H1 (cell line): ENCODE data around the gene CES3. TPM values are rescaled to one million over a fixed set of nuclear protein-coding genes. Genes with fewer than 3 reads are reported as not detected.

Experiments
- CTCF ChIA-PET: fragments of 300-600 bp; sonication (Branson Sonifier 250); formaldehyde crosslinking; loops from one replicate; lab custom pipeline; 2021; ENCODE audit not compliant: partially characterized antibody; lab: Charles Lee
- POLR2A ChIA-PET: fragments of 300-600 bp; sonication (Branson Sonifier 250); formaldehyde crosslinking; loops from one replicate; lab custom pipeline; 2021; ENCODE audit warnings: inconsistent platforms; ENCODE audit not compliant: partially characterized antibody; lab: Charles Lee
- DNase-seq, 2 experiments: peaks; one replicate each; pipeline versions ENCODE4 v3.0.0 to v3.0.0-alpha.2; 2010 to 2022; ENCODE audit warnings: low spot score in 2 of 2, low read depth in 1 of 2, mixed read lengths in 1 of 2
- FAIRE-seq: peaks from 2 replicates; lab custom pipeline; 2011; peaks lifted over from hg19 to GRCh38; lab: Jason Lieb, UNC
- H2AFZ ChIP-seq: 2 replicates; pipeline ENCODE4 v1.8.1; 2012; ENCODE audit warnings: low read length, inconsistent platforms
- H2AK5ac ChIP-seq: 2 replicates; pipeline ENCODE4 v1.6.1; 2013; ENCODE audit warnings: low read depth, low read length
- H2BK120ac ChIP-seq: replicated peaks from 2 replicates; pipeline ENCODE3; 2013; ENCODE audit warnings: low read depth, low read length, inconsistent platforms
- H2BK12ac ChIP-seq: 2 replicates; pipeline ENCODE4 v1.6.1; 2013; ENCODE audit warnings: low read depth, low read length
- H2BK15ac ChIP-seq: 2 replicates; pipeline ENCODE4 v1.6.1; 2013; ENCODE audit warnings: low read length
- H2BK20ac ChIP-seq: 2 replicates; pipeline ENCODE4 v1.6.1; 2013; ENCODE audit warnings: low read length
- H2BK5ac ChIP-seq: 2 replicates; pipeline ENCODE4 v1.6.1; 2013; ENCODE audit warnings: low read depth, low read length
- H3K14ac ChIP-seq: 2 replicates; pipeline ENCODE4 v1.6.1; 2013; ENCODE audit warnings: inconsistent platforms; ENCODE audit not compliant: insufficient read length
- H3K18ac ChIP-seq: 2 replicates; pipeline ENCODE4 v1.6.1; 2013; ENCODE audit warnings: low read length; ENCODE audit errors: extremely low read depth
- H3K23ac ChIP-seq: 2 replicates; pipeline ENCODE4 v1.6.1; 2013; ENCODE audit warnings: inconsistent platforms; ENCODE audit not compliant: insufficient read length
- H3K23me2 ChIP-seq: 2 replicates; pipeline ENCODE4 v1.6.1; 2013; ENCODE audit warnings: low read depth, low read length
- H3K27ac ChIP-seq: 2 replicates; pipeline ENCODE4 v1.6.1; 2011; ENCODE audit warnings: low read depth, low read length, inconsistent platforms
- H3K27me3 ChIP-seq, 4 experiments: replicated peaks in 1 of 4; 1 replicate in 1 of 4; 2 replicates in 3 of 4; pipeline versions ENCODE4 v1.6.1 to v1.8.1; 2011 to 2013; ENCODE audit warnings: low read length in 3 of 4, mild to moderate bottlenecking in 3 of 4, inconsistent platforms in 2 of 4, mixed read lengths in 2 of 4, moderate library complexity in 1 of 4; ENCODE audit not compliant: control insufficient read depth in 3 of 4, insufficient read depth in 3 of 4; ENCODE audit errors: extremely low read depth in 1 of 4
- H3K36me3 ChIP-seq, 4 experiments: 2 replicates each; pipeline versions ENCODE4 v1.6.1 to v1.8.1; 2011 to 2013; ENCODE audit warnings: mild to moderate bottlenecking in 4 of 4, low read length in 3 of 4, moderate library complexity in 2 of 4, control low read depth in 1 of 4, inconsistent platforms in 1 of 4; ENCODE audit not compliant: insufficient read depth in 4 of 4, control insufficient read depth in 2 of 4
- H3K4ac ChIP-seq: replicated peaks from 2 replicates; pipeline ENCODE3; 2013; ENCODE audit warnings: low read length, low read depth, mixed read lengths, inconsistent platforms; ENCODE audit not compliant: insufficient read length
- H3K4me1 ChIP-seq, 4 experiments: replicated peaks in 1 of 4; 1 replicate in 1 of 4; 2 replicates in 3 of 4; pipeline versions ENCODE4 v1.6.1 to v1.8.1; 2011 to 2013; ENCODE audit warnings: low read length in 3 of 4, inconsistent platforms in 2 of 4, mixed read lengths in 1 of 4; ENCODE audit not compliant: insufficient read depth in 4 of 4, control insufficient read depth in 3 of 4
- H3K4me2 ChIP-seq, 2 experiments: 2 replicates each; pipeline versions ENCODE4 v1.6.1 to v1.8.1; 2011 to 2013; ENCODE audit warnings: low read depth in 2 of 2, low read length in 2 of 2, control low read depth in 1 of 2, inconsistent platforms in 1 of 2, mild to moderate bottlenecking in 1 of 2; ENCODE audit not compliant: insufficient read depth in 1 of 2
- H3K4me3 ChIP-seq, 4 experiments: fragments of 200-600, 300-600 bp in 1 of 4; sonication (generic), shearing (Covaris generic), sonication (Bioruptor Twin) in 1 of 4; 2 replicates each; pipeline versions ENCODE4 v1.5.1 to v1.8.1; 2011 to 2016; ENCODE audit warnings: low read length in 4 of 4, low read depth in 3 of 4, control low read depth in 2 of 4, inconsistent platforms in 2 of 4, mild to moderate bottlenecking in 2 of 4, mixed read lengths in 1 of 4, moderate library complexity in 1 of 4; ENCODE audit not compliant: insufficient read depth in 2 of 4; ENCODE audit errors: extremely low read depth in 1 of 4
- H3K56ac ChIP-seq: replicated peaks from 2 replicates; pipeline ENCODE3; 2013; ENCODE audit warnings: low read depth, mild to moderate bottlenecking, mixed read lengths, low read length, inconsistent platforms; ENCODE audit not compliant: insufficient read length
- H3K79me1 ChIP-seq: 2 replicates; pipeline ENCODE4 v1.6.1; 2013; ENCODE audit warnings: low read depth, low read length, control low read depth
- H3K79me2 ChIP-seq, 2 experiments: 2 replicates each; pipeline versions ENCODE4 v1.6.1 to v1.8.1; 2012 to 2013; ENCODE audit warnings: low read length in 2 of 2, mild to moderate bottlenecking in 2 of 2, inconsistent platforms in 1 of 2; ENCODE audit not compliant: insufficient read depth in 2 of 2, control insufficient read depth in 1 of 2
- H3K9ac ChIP-seq, 4 experiments: replicated peaks in 1 of 4; 1 replicate in 1 of 4; 2 replicates in 3 of 4; pipeline versions ENCODE4 v1.6.1 to v1.8.1; 2011 to 2013; ENCODE audit warnings: low read depth in 3 of 4, low read length in 3 of 4, control low read depth in 2 of 4, mild to moderate bottlenecking in 2 of 4, moderate library complexity in 2 of 4, inconsistent platforms in 1 of 4; ENCODE audit errors: extremely low read depth in 1 of 4
- H3K9me3 ChIP-seq, 2 experiments: 2 replicates each; pipeline versions ENCODE4 v1.6.1 to v1.8.1; 2012 to 2013; ENCODE audit warnings: mild to moderate bottlenecking in 2 of 2, moderate library complexity in 2 of 2, control low read depth in 1 of 2, inconsistent platforms in 1 of 2, low read depth in 1 of 2, low read length in 1 of 2, mixed read lengths in 1 of 2; ENCODE audit not compliant: insufficient read depth in 2 of 2
- H4K20me1 ChIP-seq, 2 experiments: replicated peaks in 1 of 2; 2 replicates each; pipeline versions ENCODE3 to v1.8.1; 2011 to 2013; ENCODE audit warnings: inconsistent platforms in 2 of 2, low read length in 2 of 2, mild to moderate bottlenecking in 1 of 2; ENCODE audit not compliant: insufficient read depth in 2 of 2, control insufficient read depth in 1 of 2
- H4K5ac ChIP-seq: 2 replicates; pipeline ENCODE4 v1.6.1; 2013; ENCODE audit warnings: low read length, low read depth, mixed read lengths, inconsistent platforms; ENCODE audit not compliant: insufficient read length
- H4K8ac ChIP-seq: 2 replicates; pipeline ENCODE4 v1.8.0; 2013; ENCODE audit warnings: mild to moderate bottlenecking, moderate library complexity, low read length, inconsistent platforms; ENCODE audit not compliant: insufficient read depth; ENCODE audit errors: extremely low read depth
- H4K91ac ChIP-seq: replicated peaks from 2 replicates; pipeline ENCODE3; 2013; ENCODE audit warnings: low read length, mixed read lengths, inconsistent platforms; ENCODE audit not compliant: insufficient read length
- BRCA1 ChIP-seq: IDR thresholded peaks from 2 replicates; pipeline ENCODE4 v1.6.1; 2012; ENCODE audit warnings: low read depth, low read length, improper control_type of control experiment
- CTBP2 ChIP-seq: IDR thresholded peaks from 2 replicates; pipeline ENCODE4 v1.7.0; 2011; ENCODE audit warnings: borderline replicate concordance, mild to moderate bottlenecking, moderate library complexity, mixed read lengths, low read length; ENCODE audit not compliant: insufficient read depth, insufficient read length
- EP300 ChIP-seq, 2 experiments: IDR thresholded peaks; 1 replicate in 1 of 2; 2 replicates in 1 of 2; pipeline ENCODE4 v1.6.1; 2011 to 2012; ENCODE audit warnings: low read depth in 2 of 2, low read length in 2 of 2, mild to moderate bottlenecking in 2 of 2, borderline replicate concordance in 1 of 2, inconsistent platforms in 1 of 2, moderate library complexity in 1 of 2
- KDM5A ChIP-seq: fragments of 200-600 bp; IDR thresholded peaks from 2 replicates; pipeline ENCODE4 v1.7.1; 2012; ENCODE audit warnings: mild to moderate bottlenecking, low read length, inconsistent platforms, mixed read lengths
- MAX ChIP-seq: IDR thresholded peaks from 2 replicates; pipeline ENCODE4 v1.6.1; 2012; ENCODE audit warnings: inconsistent platforms
- SP1 ChIP-seq: IDR thresholded peaks from 2 replicates; pipeline ENCODE4 v1.6.1; 2011; ENCODE audit warnings: low read depth, low read length
- WGBS, 2 experiments: shearing (Covaris generic) in 1 of 2; methylation state at CpG; one replicate each; pipeline versions ENCODE4 v1.1.6 to v1.1.7; 2013 to 2015; ENCODE audit warnings: low lambda C conversion rate in 2 of 2, mixed read lengths in 2 of 2, inconsistent platforms in 1 of 2, low coverage in 1 of 2, missing lambda C conversion rate in 1 of 2; ENCODE audit not compliant: insufficient replicate concordance in 2 of 2, insufficient coverage in 1 of 2, insufficient read length in 1 of 2; ENCODE audit errors: extremely low coverage in 1 of 2, missing lambda C conversion rate in 1 of 2; 5-methylcytosine and 5-hydroxymethylcytosine counted together
- polyA plus RNA-seq, 7 experiments: library from polyadenylated mRNA; depleted of rRNA in 3 of 7; stranded (reverse) in 5 of 7; unstranded in 2 of 7; fragments of >200 nt in 5 of 7; fragments of 200-250 nt in 2 of 7; gene quantifications; 1 replicate in 5 of 7; 2 replicates in 1 of 7; 4 replicates in 1 of 7; pipeline versions ENCODE4 v1.2.1 to v1.2.3, GENCODE V29; 2011 to 2013; ENCODE audit warnings: missing spikeins in 2 of 7, mixed read lengths in 2 of 7
- total RNA-seq: library from RNA; stranded (reverse); fragmentation: NEBNext Ultra II Directional; extraction: Animal tissue kit (Norgen Biotek cat#: 25700); gene quantifications from 2 replicates; pipeline ENCODE4 v1.2.1, GENCODE V29; 2021

CES3 gene
- total and polyA plus RNA-seq, 2 of the 8 experiments (the other 6 are each of a cell fraction or from before 2014, with no cell fraction given): 1.6 to 2.2 TPM

- no peak within 1 kb of the TSS for H2BK5ac ChIP-seq
- peaks cover 0 to 9% (median 6%) of the 10 kb centered on the region in 4 experiments; a peak in 4 of 7 replicates for H3K27me3 ChIP-seq
- H2AK5ac ChIP-seq: no peak within 1 kb of the TSS; the same call in 1 of the 2 replicates
- H3K9ac ChIP-seq: peak within 1 kb of the TSS; percentile 42 to 78 (median 60)
- H4K91ac ChIP-seq: peak within 1 kb of the TSS; percentile 60
- 67% methylated on average over 33 of the region's 44 CpGs; no CpG with 5 or more reads in 1 of the 2 experiments for WGBS, 2 experiments
- ChIA-PET POLR2A (interaction anchor here (1.2 to 1.8 kb wide), 3 partner anchors 10 to 55 kb away, joined by 3 to 5 read pairs (median 3); partner anchors contain the start of gene PDP2), CTCF (interaction anchor here (1.0 to 3.2 kb wide), 3 partner anchors 10 to 43 kb away, joined by 3 to 10 read pairs (median 3); no protein-coding TSS in a partner anchor)
- H2BK12ac ChIP-seq: peak within 1 kb of the TSS; percentile 84; the same call in 1 of the 2 replicates
- H3K36me3 ChIP-seq: peaks cover 0 to 3% (median under 1%) of the 10 kb centered on the region in 4 experiments; a peak in 2 of 8 replicates
- TF ChIP-seq KDM5A (no peak), EP300 (IDR thresholded peaks at IDR 0.05; ENCODE audit: borderline replicate concordance in 1 of 2, low read depth in 2 of 2, low read length in 2 of 2) (no peak), BRCA1 (no peak), SP1 (no peak), CTBP2 (no peak), MAX (peak; percentile 29; the same call in 1 of the 2 replicates)
- H2AFZ ChIP-seq: peak within 1 kb of the TSS; percentile 77; the same call in 1 of the 2 replicates
- peaks cover 0 to 9% (median 5%) of the 10 kb centered on the region in 4 experiments; a peak in 4 of 7 replicates for H3K4me1 ChIP-seq
- H3K23ac ChIP-seq: no peak within 1 kb of the TSS
- no peak for DNase-seq
- H3K4me3 ChIP-seq: peak within 1 kb of the TSS; percentile 79 to 92 (median 90)
- H3K14ac ChIP-seq: no peak within 1 kb of the TSS
- H3K4ac ChIP-seq: peak within 1 kb of the TSS; percentile 91
- H2BK20ac ChIP-seq: no peak within 1 kb of the TSS
- H3K27ac ChIP-seq: no peak within 1 kb of the TSS
- peaks cover 15% of the 10 kb centered on the region; the same call in 1 of the 2 replicates for H3K23me2 ChIP-seq
- peak within 1 kb of the TSS; percentile 89 to 99 for H3K4me2 ChIP-seq
- no peak within 1 kb of the TSS for H2BK120ac ChIP-seq
- peaks cover 2 to 9% of the 10 kb centered on the region in 2 experiments for H4K20me1 ChIP-seq
- H4K5ac ChIP-seq: no peak within 1 kb of the TSS
- no peak within 1 kb of the TSS for H3K56ac ChIP-seq
- no peaks in the 10 kb centered on the region; a peak in 1 of 4 replicates for H3K79me2 ChIP-seq
- H3K9me3 ChIP-seq: no peaks in the 10 kb centered on the region
- FAIRE-seq: no peak
- peaks cover 2% of the 10 kb centered on the region; the same call in 1 of the 2 replicates for H3K79me1 ChIP-seq
- peak within 1 kb of the TSS; percentile 22; the same call in 1 of the 2 replicates for H4K8ac ChIP-seq
- H3K18ac ChIP-seq: peak within 1 kb of the TSS; percentile 95
- no peak within 1 kb of the TSS for H2BK15ac ChIP-seq
Observed at GRCh38 chr16:66935314-66936011, 25.6 kb upstream of the CES3 start, which contains the start of gene CES2. Gene CES2 (plus strand): TSS chr16:66935516. CDS start chr16:66935636, 120 bp downstream.
